ENCODE results near the gene PTPRT.
"Not testable (repeated sequence)": the region's sequence is repeated elsewhere in the genome, so short reads cannot be mapped to it uniquely, and the experiment has no call there.

Gene PTPRT

GRCh38 chr20:42281801-42282200 lies 907.9 kb downstream of the PTPRT start:
- DNase-seq (ENCODE audit: low spot score): no peak

- no peak for DNase-seq (ENCODE audit: low spot score)
These were observed 912.7 kb downstream of the PTPRT start for GRCh38 chr20:42276718-42277602.

DNA sequence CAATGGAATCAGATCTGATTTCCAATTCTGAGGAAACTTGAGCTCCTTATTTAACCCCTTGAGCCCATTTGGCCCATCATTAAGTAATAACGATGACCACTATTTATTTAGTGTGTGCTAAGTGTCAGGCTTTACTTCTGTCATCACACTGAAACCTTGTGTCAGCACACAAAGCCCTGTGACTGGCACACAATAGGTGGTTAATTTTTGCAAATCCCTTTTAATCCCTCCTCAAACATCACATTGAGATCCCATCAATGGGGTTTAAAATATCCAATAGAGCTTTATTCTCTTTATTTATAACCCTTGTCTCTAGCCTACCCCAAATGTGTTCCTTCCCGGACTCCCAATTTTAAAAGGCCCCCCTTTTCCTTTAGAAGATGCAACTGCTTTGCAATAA lies 914.7 kb downstream of the PTPRT start:
- DNase-seq (ENCODE audit: low spot score): no peak

DNA sequence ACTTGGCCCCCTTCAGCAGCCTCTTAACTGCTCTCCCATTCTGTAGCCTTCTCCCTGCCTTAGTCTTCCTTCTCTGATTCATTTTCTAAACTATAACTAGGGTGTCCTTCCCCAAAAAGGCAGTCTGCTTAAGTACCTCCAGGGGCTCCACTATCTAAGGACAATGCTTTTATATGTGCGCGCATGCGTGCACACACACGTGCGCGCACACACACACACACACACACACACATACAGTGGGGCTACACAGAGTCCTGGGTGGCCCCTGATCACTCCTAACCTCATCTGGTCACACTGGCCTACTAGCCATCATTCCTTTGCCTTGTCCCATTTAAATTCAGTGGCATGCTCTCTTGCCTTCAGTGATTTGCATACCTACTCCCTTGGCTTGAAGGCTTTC lies 917.2 kb downstream of the PTPRT start:
- DNase-seq (ENCODE audit: low spot score): no peak

- no peak for DNase-seq (ENCODE audit: low spot score)
These were observed 919.2 kb downstream of the PTPRT start for GRCh38 chr20:42270539-42270938.

DNA sequence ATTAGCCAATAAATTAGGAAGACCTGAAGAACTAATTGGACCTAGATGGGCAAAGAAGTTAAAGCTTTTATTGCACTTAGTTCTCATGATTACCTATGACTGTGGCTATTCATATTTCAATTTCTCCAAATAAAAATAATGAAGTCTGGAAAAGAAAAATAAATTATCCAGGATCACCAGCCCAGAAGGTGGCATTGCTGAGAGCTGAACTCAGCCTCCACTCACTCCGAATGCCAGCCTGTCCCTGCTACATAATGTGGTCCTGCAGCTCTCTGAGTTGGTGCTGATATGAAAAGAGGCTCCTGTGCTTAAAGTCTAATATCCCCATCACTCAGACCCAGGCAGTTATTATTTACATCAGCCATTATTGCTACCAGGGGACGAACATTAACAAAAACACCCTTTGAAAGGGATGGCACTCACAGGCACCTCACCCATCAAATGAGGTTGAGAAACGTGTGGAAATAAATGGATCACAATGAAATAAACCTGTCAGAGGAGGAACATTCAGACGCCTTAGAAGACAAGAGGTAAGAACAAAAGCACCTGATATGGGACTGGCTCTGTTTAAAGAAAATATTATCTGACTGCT lies 921.8 kb downstream of the PTPRT start:
- DNase-seq (ENCODE audit: low spot score): no peak

- DNase-seq (ENCODE audit: low spot score): no peak
These were observed 927.9 kb downstream of the PTPRT start for GRCh38 chr20:42261766-42262270.

DNA sequence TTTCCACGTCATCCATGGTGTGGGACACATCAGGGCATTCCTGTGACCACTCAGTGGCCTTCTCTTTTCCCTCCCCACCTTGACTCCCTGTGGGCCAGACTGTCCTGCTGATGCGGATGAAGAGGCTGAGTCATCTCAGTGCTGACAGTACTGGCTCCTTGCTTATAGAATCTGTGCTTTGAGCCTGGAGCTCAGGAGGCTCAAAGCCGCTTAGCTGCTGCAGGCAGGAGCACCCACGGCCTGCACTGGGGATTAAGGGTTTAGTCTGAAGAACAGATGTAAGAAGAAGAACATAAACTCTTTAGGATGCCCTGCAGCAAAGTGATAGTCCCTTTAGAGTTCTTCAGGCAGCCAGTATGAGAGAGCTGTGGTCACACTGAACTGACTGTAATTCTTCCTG lies 929.5 kb downstream of the PTPRT start:
- no peak for DNase-seq (ENCODE audit: low spot score)

- no peak for DNase-seq (ENCODE audit: low spot score)
These were observed 930.3 kb downstream of the PTPRT start for GRCh38 chr20:42259389-42259788.

DNA sequence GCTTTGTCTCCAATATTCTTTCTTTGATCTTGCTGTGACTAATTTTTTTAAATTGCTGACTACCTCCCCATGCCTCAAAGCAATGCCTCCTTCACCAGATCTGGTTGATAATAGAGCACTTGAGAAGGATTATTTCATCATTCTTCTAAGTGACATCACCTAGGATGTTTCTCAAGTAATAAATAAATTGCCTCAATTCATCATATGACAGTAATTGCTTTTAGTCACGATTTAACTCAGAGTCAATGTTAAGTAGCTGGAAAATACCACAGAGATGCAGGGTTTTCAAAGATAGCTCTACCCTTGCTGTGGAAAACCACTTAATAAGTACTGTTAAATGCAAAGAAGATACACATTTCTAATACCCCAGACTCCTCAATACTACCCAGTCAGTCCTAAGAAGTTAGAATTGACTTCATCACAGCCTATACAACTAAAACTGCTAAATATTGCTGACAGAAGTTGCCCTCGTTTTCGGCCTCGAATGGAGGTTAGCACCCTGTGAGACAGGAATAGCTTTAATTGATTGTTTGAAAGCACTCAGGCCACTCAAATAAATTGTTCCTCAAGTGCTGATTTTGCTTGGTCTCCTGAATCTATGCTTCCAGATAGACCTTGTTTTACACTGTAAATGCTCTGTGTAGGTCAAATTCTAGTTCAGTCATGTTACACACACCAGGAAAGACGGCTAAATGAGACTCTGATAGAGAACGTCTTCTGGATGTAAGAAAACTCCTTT lies 931.0 kb downstream of the PTPRT start:
- DNase-seq (ENCODE audit: low spot score): no peak

GRCh38 chr20:42255821-42256220 lies 933.9 kb downstream of the PTPRT start:
- no peak for DNase-seq (ENCODE audit: low spot score)

- no peak for DNase-seq (ENCODE audit: low spot score)
These were observed 935.0 kb downstream of the PTPRT start for GRCh38 chr20:42254673-42255072.

DNA sequence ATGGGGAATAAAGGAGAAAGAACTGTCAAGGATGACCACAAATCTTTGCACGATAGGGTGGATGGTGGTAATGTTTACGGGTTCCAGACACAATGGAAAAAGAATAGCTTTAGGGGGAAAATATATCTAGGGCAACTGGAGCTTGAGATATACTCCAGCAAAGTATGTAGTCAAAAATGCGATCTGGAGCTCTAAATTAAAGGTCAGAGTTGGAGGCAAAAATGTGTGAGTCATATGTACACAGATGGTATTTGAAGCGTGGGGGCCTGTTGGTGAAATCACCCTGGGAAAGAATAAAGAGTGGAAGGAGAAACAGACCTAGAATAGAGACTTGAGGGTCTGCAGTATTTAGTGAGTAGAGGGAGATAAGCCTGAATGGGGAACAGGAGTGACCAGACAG lies 937.6 kb downstream of the PTPRT start:
- no peak for DNase-seq (ENCODE audit: low spot score)

DNA sequence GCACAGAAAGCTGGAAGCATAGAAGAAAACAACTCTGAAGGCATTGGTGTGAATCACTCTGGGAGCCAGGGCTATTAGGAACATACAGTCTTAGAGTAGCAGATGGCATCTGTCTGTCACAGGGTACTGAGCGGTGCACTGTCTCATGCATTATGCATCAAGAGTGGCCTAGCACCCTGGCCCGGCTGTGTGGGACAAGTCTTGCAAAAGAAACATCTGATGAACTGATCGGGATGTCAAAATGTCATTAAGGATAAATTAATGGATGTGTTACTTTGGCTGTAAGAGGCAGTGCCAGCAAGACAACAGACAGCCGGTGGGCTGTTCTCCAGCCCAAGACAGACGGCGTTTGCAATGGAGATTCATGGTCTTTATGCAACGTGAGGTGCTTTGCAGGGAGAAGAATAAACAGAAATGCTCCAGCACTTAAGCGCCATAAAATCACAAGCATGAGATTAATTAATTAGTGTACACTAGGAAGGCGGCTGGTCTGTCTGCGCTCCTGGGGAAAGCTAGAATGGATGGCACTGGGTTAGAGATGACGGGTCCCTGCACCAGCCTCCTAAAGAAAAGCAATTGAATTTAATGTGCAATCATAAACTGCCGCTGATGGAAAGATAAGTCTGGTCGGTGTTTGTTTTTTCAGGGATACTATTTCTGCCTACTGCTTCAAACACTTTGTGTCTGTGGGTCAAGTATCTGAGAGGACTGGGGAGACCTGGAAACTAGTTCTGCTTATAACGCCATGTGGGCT lies 970.9 kb downstream of the PTPRT start:
- no peak for DNase-seq (ENCODE audit: low spot score)

- DNase-seq (ENCODE audit: low spot score): no peak
These were observed 975.6 kb downstream of the PTPRT start for GRCh38 chr20:42214074-42214473.

DNA sequence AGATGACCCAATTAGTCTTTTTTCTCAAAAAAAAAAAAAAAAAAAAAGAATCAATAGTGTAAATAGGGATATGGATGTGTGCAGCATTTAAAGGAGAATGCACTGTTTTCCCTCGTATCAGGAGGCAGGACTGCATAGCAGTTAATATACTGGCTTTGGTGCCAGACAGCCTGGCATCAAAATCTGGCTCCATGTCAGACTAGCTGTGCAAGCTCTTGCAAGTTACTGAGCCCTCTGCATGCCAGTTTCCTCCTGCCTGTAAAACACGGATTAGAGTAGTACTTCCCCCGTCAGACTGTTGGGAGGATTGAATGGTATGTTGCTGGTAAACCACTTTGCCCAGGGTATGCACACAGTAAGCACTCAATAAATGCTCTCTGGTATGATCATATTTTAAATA lies 977.3 kb downstream of the PTPRT start:
- DNase-seq (ENCODE audit: low spot score): no peak

DNA sequence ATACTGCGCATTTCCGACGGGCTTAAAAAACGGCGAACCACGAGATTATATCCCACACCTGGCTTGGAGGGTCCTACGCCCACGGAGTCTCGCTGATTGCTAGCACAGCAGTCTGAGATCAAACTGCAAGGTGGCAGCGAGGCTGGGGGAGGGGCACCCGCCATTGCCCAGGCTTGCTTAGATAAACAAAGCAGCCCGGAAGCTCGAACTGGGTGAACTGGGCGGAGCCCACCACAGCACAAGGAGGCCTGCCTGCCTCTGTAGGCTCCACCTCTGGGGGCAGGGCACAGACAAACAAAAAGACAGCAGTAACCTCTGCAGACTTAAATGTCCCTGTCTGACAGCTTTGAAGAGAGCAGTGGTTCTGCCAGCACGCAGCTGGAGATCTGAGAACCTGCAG lies 983.1 kb downstream of the PTPRT start:
- DNase-seq (ENCODE audit: low spot score): not testable (repeated sequence)

- no peak for DNase-seq (ENCODE audit: low spot score)
These were observed 985.5 kb downstream of the PTPRT start for GRCh38 chr20:42204109-42204660.

GRCh38 chr20:42197599-42197998 lies 992.1 kb downstream of the PTPRT start:
- no peak for DNase-seq (ENCODE audit: low spot score)

DNA sequence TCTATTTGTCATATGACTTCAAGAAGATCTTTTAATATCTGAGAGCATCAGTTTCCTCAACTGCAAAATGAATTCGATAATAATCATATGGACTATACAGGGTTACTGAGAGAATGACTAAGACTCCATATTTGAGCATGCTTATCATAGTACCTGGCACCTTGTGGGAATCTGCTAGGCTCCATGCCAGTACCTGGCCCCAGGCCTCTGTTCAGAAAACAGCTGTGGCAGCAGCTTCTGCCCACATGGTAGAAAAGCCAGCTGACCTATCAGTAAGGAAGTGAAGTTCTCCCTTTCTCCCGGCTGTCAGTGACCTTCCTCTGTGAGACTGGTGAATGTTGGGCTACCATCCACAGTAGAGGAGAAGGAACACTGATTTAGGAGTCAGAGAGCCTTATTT lies 996.6 kb downstream of the PTPRT start:
- DNase-seq (ENCODE audit: low spot score): no peak

- no peak for DNase-seq (ENCODE audit: low spot score)
These were observed 997.4 kb downstream of the PTPRT start for GRCh38 chr20:42192321-42192720.

All from AG08395 (cell line).